LHCN-M2 (cell line): Measurements from ENCODE around the gene CACNA1D. TPM values are rescaled to one million over a fixed set of nuclear protein-coding genes. Genes with fewer than 3 reads are reported as not detected.

Experiments used
- DNase-seq: peaks from one replicate; pipeline ENCODE4 v3.0.0-alpha.2; 2012; ENCODE audit warnings: low read depth
- total RNA-seq: library from RNA; depleted of rRNA; stranded (reverse); fragments of >200 nt; gene quantifications from 2 replicates; pipeline ENCODE4 v1.2.3, GENCODE V29; 2014

CACNA1D gene
- total RNA-seq, 1 experiment from 2014 or later = 0.57 TPM

GRCh38 chr3:53820084-53820483, 325.7 kb downstream of the CACNA1D start:
- DNase-seq = no peak

DNA sequence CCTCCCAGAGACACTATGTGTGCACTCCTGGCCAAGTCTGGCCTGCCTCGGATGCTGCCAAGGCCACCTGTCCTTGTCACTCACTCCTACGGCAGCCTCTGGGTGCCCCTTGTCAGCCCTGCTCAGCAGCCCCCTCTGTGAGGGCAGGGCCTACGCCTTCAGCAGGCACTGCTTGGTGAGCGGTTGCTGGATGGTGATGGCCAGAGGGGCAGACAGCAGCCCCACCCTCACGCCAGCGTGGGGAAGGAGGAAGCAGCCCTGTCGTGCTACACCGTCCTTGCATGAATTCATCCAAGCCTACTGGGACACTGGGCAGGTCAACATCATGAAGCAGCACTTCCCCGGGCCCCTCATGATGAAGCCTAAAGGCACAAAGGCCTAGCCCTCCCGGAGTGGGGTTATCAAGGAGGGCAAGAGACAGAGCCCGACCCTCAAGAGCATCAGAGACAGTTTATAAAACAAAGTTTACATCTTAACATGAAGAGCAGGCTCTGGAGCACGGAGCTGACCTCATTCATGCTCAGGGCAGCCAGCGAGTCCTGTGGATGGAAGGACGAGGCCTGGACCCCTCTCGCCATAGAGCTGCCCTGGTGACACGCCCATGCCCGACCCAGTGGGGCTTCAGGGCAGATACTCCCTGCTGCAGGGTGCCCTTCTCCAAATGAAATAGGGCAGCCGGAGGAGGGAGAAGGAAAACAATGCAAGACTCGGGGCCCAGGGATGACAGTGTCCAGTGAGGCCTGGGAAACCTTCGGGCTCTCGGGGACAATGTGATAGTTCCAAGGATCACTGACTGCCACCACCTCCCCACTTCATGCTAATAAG, 326.6 kb downstream of the CACNA1D start:
- DNase-seq = peak; percentile 47

DNA sequence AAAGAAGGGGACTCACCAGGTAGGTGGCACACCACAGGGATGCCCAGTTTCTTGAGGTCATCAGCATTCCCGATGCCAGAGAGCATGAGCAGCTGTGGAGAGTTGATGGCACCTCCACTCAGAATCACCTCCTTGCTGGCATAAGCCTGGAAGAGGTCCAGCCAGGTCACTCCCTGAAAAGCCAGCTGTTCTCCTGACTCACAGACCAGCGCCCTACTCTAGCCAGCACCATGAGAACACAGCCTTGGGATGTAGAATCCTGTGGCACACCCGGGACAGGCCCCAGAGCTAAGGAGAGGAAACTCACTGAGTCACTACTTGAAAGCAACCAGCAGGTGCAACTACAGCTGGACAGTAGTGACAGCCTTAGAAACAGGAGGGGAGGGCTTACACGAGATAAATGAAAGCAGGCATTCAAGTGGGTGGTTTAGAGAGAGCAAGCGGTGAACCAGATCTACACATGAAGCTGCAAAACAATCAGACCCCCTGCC, 327.3 kb downstream of the CACNA1D start:
- DNase-seq = peak; percentile 97

DNA sequence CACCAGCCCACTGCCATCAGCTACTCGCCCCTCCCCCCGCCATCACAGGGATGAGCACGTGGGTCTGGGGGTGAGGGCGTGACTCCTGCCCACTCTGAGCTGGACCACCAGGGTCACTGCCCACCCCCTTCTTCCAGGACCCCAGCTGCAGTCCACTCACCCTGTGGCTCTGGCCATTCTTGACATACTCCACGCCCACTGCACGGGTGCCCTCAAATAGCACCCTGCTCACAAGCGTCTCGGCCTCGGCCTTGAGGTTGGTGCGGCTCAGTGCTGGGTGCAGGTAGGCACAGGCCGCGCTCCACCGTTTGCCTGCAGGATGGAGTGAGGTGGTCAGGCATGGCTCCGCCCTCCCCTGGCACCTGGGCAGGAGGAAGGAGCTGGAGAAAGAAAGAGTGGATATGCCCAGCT, 327.9 kb downstream of the CACNA1D start:
- DNase-seq = no peak

GRCh38 chr3:53823026-53823955, 328.9 kb downstream of the CACNA1D start:
- DNase-seq = no peak

DNA sequence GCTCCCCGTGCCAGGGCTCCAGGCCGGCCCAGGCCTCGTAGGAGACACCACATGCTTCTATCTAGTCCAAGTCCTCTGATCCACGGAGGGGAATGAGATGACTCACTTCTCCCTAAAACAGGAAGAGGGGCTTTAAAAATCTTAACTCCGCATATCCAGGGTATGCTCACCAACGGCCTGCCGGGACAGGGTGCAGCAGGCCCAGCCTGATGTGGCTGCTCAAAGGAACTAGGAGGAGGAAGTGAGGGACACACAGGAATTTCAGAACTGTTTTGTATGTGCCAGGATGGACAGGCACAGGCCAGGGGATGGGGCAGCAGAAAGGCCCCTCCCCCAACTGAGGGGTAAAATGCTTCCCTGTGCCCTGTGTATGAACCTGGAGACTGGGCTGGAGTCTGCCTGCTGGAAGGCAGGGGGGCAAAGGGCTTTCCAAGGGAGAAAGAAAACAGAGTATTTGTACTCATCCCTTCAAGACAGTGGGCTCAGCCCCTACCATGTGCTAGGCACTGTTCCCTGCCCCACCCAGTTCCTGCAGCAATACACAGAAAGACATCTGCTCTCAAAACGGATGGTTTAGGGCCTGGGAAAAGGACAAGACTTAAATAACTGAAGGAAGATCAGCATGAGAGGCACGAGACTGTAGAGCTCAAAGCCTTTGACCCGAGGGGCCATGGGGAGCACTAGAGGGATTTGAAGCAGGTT, 329.7 kb downstream of the CACNA1D start:
- no peak for DNase-seq

GRCh38 chr3:53824795-53825194, 330.4 kb downstream of the CACNA1D start:
- DNase-seq = no peak

DNA sequence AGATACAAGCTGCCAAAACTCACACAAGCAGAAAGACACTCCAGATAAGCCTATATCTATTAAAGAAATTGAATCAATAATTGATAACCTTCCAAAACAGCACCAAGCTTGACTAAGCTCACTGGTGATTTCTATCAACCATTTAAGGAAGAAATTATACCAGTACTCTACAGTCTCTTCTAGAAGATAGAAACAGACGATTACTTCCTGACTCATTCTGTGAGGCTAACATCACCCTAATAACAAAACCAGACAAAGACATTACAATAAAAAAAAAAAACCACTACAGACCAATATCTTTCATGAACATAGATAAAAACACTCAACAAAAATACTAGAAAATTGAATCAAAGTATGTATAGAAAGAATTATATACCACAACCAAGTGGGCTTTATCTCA, 331.6 kb downstream of the CACNA1D start:
- DNase-seq = no peak

GRCh38 chr3:53828581-53828980, 334.2 kb downstream of the CACNA1D start:
- no peak for DNase-seq

- no peak for DNase-seq
Observed at GRCh38 chr3:53829605-53830004, 335.2 kb downstream of the CACNA1D start.

GRCh38 chr3:53830944-53831343, 336.5 kb downstream of the CACNA1D start:
- no peak for DNase-seq

- no peak for DNase-seq
Observed at GRCh38 chr3:53833053-53833645, 338.7 kb downstream of the CACNA1D start.

GRCh38 chr3:53833700-53834099, 339.3 kb downstream of the CACNA1D start:
- no peak for DNase-seq

DNA sequence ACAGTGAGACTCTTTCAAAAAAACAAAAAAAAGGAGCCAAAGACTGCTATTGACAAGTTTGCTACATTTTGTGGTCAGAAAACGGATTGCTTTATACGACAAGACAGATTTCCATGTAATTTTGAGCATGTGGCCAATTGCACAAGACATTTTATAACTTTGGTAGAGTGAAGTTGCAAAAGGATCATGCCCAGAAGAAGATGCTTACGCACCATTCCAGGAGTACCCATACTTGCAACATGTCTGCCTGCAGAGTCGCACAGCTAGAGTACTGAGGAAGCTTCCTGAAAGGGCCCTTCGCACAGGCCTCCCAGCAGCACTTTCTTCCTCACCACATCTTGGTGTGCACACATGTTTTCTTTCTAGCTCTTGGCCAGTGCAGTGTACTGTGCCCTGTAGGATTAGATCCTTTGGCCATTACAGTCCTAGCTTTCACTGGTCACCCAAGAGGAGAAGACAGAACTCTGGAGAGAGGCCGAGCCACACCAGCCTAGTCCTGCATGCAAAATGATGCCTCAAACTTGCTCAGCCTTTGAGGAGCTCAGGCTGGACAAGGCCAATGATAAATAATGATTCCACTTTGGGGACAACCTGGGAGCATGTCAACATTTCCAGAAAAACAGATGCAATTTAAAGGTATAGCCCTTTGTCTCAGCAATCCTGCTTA, 340.2 kb downstream of the CACNA1D start:
- no peak for DNase-seq

GRCh38 chr3:53835257-53835656, 340.8 kb downstream of the CACNA1D start:
- DNase-seq = no peak

DNA sequence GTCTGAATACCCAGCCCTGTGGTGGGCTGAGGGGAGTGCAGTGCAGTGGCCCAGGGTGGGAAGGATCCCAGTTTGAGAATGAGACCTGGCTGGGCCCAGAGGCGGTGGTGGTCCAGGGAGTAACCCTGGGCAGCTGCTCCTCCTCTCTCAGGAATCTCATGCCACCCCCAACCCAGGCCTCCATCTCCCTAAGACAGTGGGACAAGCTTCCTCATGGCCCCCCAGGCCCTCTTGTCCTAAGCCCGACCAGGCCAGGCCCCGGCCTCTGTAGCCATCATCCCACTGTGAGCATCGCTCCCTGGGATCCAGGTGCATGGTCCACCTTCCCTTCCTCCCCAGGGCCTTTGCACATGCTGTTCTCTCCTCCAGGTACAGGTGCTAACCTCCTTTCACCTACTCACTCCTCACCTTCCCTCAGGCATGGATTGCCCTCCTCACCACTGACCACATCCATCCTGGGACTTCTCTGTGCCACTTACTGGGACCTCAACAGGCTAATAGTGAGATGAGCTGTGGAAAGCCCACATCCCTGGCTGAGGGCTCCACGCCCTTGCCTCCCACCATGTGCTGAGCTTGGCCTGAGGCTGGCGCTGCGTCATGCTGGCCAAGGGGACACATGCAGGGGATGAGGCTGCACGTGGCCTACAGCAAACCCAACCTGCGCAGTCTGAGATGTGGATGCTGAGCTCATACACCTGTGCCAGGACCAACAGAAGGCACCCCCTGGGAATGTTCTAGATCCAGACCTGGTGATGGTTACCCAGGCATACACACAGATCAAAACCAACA, 341.9 kb downstream of the CACNA1D start:
- DNase-seq = no peak

DNA sequence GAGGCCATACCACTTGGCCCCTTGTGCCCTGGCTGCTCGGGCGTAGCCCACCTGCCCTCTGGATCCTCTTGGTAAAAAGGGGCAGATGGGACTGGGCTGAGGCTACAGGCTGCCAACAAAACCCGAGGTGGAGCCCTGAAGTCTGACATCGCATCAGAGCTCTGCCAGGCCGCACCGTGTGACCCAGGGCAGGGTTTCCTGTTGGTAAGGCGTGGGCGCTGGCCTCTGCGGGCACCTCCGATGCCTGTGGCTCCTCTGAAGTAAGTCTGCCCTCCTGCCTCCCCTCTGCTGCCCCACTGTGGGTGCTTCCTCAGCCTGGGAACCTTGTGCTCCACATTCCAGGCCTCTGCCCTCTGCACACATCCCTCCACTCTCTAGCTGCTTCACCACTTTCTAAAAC, 342.9 kb downstream of the CACNA1D start:
- DNase-seq = no peak

- DNase-seq = no peak
Observed at GRCh38 chr3:53841296-53841695, 346.9 kb downstream of the CACNA1D start.

DNA sequence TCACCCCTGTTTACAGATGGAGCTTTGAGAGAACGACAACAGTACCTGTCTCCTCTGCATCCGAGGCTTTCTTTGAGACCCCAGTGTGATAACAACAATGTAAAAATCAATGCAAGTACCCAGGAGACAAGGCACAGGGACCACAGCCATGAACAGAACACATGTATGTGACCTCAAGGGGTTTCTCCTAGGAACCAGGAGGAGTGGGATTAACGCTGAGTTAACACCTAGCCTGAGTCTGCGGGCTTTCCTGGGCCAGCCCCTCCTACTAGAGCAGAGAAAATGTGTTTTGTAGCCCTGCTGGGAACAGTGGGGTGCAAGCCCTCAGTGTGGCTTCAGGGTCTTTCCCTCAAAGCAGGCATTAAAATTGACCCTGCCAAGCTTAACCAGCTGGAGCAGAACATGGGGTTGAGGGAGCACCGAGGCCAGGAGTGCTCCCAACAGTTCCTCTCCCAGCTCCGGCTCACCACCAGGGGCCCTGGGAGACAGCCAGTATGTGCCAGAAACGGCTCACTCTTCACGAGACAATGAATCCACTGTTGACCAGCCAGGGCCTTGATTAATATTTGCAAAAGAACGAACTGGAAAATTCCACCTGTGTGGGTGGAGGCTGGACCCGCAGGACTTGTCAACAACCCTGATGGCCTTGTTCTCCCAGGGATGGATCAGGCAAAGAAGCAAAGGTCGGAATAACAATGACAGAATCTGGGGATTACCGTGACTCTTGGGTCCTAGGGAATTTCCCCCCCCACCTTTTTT, 348.2 kb downstream of the CACNA1D start:
- DNase-seq = no peak
